Measurements from ENCODE around the gene MRFAP1. TPM values are rescaled to one million over a fixed set of nuclear protein-coding genes. Genes with fewer than 3 reads are reported as not detected.

The MRFAP1 gene
- total and polyA plus RNA-seq, 2 experiments from 2014 or later: 221 to 256 TPM

GRCh38 chr4:6592804-6593563 lies 47.5 kb upstream of the MRFAP1 start:
- Histone ChIP-seq H3K9me2 (replicated peaks; ENCODE audit: insufficient read depth) (no peaks in the 10 kb centered on the region), H2AFZ (no peak overlapping the region), H3K36me3 (replicated peaks; ENCODE audit: insufficient read depth, low read depth) (no peaks in the 10 kb centered on the region), H3K27ac (no peak overlapping the region), H3K4me2 (no peak overlapping the region), H4K20me1 (ENCODE audit: insufficient read depth, poor library complexity, severe bottlenecking) (no peaks in the 10 kb centered on the region), H3K9me3 (ENCODE audit: low read depth) (no peaks in the 10 kb centered on the region), H3K4me3 (no peak overlapping the region), H3K27me3 (no peaks in the 10 kb centered on the region), H3K4me1 (ENCODE audit: insufficient read depth) (no peaks in the 10 kb centered on the region), H3K79me2 (no peaks in the 10 kb centered on the region)
- no peak for TF ChIP-seq EZH2phosphoT487 (IDR thresholded peaks at IDR 0.05; ENCODE audit: low read depth, severe bottlenecking, unreplicated experiment)
- no peak for TF ChIP-seq CTCF (IDR thresholded peaks at IDR 0.05; ENCODE audit: poor library complexity)
- no peak for TF ChIP-seq EZH2 (IDR thresholded peaks at IDR 0.05; ENCODE audit: borderline replicate concordance)
- WGBS (ENCODE audit: low lambda C conversion rate, missing lambda C conversion rate): 92% methylated on average over 16 of the region's 16 CpGs
- no peak for DNase-seq (ENCODE audit: low spot score)

GRCh38 chr4:6594341-6594740 lies 46.1 kb upstream of the MRFAP1 start:
- WGBS (ENCODE audit: low lambda C conversion rate, missing lambda C conversion rate): 98% methylated on average over 22 of the region's 22 CpGs
- Histone ChIP-seq H3K4me3 (no peak overlapping the region), H3K36me3 (replicated peaks; ENCODE audit: insufficient read depth, low read depth) (no peaks in the 10 kb centered on the region), H3K27me3 (no peaks in the 10 kb centered on the region), H3K79me2 (no peaks in the 10 kb centered on the region), H3K9me2 (replicated peaks; ENCODE audit: insufficient read depth) (no peaks in the 10 kb centered on the region), H2AFZ (no peak overlapping the region), H4K20me1 (ENCODE audit: insufficient read depth, poor library complexity, severe bottlenecking) (no peaks in the 10 kb centered on the region), H3K4me1 (ENCODE audit: insufficient read depth) (no peaks in the 10 kb centered on the region), H3K9me3 (ENCODE audit: low read depth) (no peaks in the 10 kb centered on the region), H3K27ac (no peak overlapping the region), H3K4me2 (no peak overlapping the region)
- TF ChIP-seq CTCF (IDR thresholded peaks at IDR 0.05; ENCODE audit: poor library complexity) (no peak), EZH2phosphoT487 (IDR thresholded peaks at IDR 0.05; ENCODE audit: low read depth, severe bottlenecking, unreplicated experiment) (no peak), EZH2 (IDR thresholded peaks at IDR 0.05; ENCODE audit: borderline replicate concordance) (no peak)
- no peak for DNase-seq (ENCODE audit: low spot score)

- no peaks in the 10 kb centered on the region for H3K27me3 ChIP-seq
These were observed 45.6 kb upstream of the MRFAP1 start for GRCh38 chr4:6594826-6595355.

More at GRCh38 chr4:6594826-6595355, 45.6 kb upstream of the MRFAP1 start:
- no peaks in the 10 kb centered on the region for H3K9me2 ChIP-seq (replicated peaks; ENCODE audit: insufficient read depth)
- no peaks in the 10 kb centered on the region for H4K20me1 ChIP-seq (ENCODE audit: insufficient read depth, poor library complexity, severe bottlenecking)
- no peak for DNase-seq (ENCODE audit: low spot score)
- H2AFZ ChIP-seq: no peak overlapping the region
- no peak overlapping the region for H3K27ac ChIP-seq
- no peaks in the 10 kb centered on the region for H3K79me2 ChIP-seq
- H3K36me3 ChIP-seq (replicated peaks; ENCODE audit: insufficient read depth, low read depth): no peaks in the 10 kb centered on the region
- H3K4me3 ChIP-seq: no peak overlapping the region
- no peak for TF ChIP-seq EZH2 (IDR thresholded peaks at IDR 0.05; ENCODE audit: borderline replicate concordance)
- TF ChIP-seq CTCF (IDR thresholded peaks at IDR 0.05; ENCODE audit: poor library complexity): no peak
- TF ChIP-seq EZH2phosphoT487 (IDR thresholded peaks at IDR 0.05; ENCODE audit: low read depth, severe bottlenecking, unreplicated experiment): no peak
- no peak overlapping the region for H3K4me2 ChIP-seq
- 85% methylated on average over 7 of the region's 7 CpGs for WGBS (ENCODE audit: low lambda C conversion rate, missing lambda C conversion rate)
- no peaks in the 10 kb centered on the region for H3K4me1 ChIP-seq (ENCODE audit: insufficient read depth)
- H3K9me3 ChIP-seq (ENCODE audit: low read depth): no peaks in the 10 kb centered on the region
